ENCODE measurements around the gene TARS3. TPM values are rescaled to one million over a fixed set of nuclear protein-coding genes. Genes with fewer than 3 reads are reported as not detected.

Gene TARS3
- polyA plus RNA-seq, 1 donor, result 19.9 TPM

Other genes with a start within 250 kb of the TARS3 start
- gene PCSK6, start 234.8 kb downstream of the TARS3 start, polyA plus RNA-seq (ENCODE audit: insufficient read length), result 9.8 TPM
- gene TM2D3, start 72.1 kb downstream of the TARS3 start, polyA plus RNA-seq (ENCODE audit: insufficient read length), result 35.4 TPM
- gene OR4F6, start 79.0 kb upstream of the TARS3 start, polyA plus RNA-seq (ENCODE audit: insufficient read length), result not detected
- gene OR4F15, start 87.7 kb upstream of the TARS3 start, polyA plus RNA-seq (ENCODE audit: insufficient read length), result not detected

Data from hindlimb muscle (tissue), 1 donor.